Right atrium auricular region (tissue), 2 donors: ENCODE data around the gene NAALADL2. TPM values are rescaled to one million over a fixed set of nuclear protein-coding genes. Genes with fewer than 3 reads are reported as not detected.

ENCODE experiments used
- DNase-seq: peaks from one replicate; pipeline ENCODE4 v3.0.0-alpha.2; 2019; ENCODE audit warnings: low spot score
- H3K27ac ChIP-seq, 2 donors: fragments of 200-600 bp; sonication (generic); 1 replicate in 1 of 2; 2 replicates in 1 of 2; pipeline ENCODE4 v1.5.1; 2016 to 2019
- H3K27me3 ChIP-seq, 2 donors: fragments of 200-600 bp; sonication (generic); one replicate each; pipeline versions ENCODE4 v1.5.1 to v1.6.0; 2017 to 2019
- H3K36me3 ChIP-seq: fragments of 200-600 bp; sonication (generic); one replicate; pipeline ENCODE4 v1.5.1; 2016
- H3K4me1 ChIP-seq, 2 donors: fragments of 200-600 bp; sonication (generic); one replicate each; pipeline versions ENCODE4 v1.5.1 to v1.6.0; 2017 to 2019
- H3K4me3 ChIP-seq, 2 donors: fragments of 200-600 bp; sonication (generic); 1 replicate in 1 of 2; 2 replicates in 1 of 2; pipeline ENCODE4 v1.5.1; 2017 to 2019; ENCODE audit warnings: mild to moderate bottlenecking in 1 of 2, moderate library complexity in 1 of 2
- H3K9me3 ChIP-seq, 2 donors: fragments of 200-600 bp; sonication (generic); one replicate each; pipeline ENCODE4 v1.5.1; 2019
- total RNA-seq, 2 donors: library from RNA; depleted of rRNA; stranded (reverse); fragments of >200 nt; gene quantifications; one replicate each; pipeline ENCODE4 v1.1.0, GENCODE V29; 2016
- TF ChIP-seq, protein P1 (sequence below), 2 donors: fragments of 200-600 bp; sonication (generic); IDR thresholded peaks; one replicate each; pipeline ENCODE4 v1.5.1; 2019; ENCODE audit warnings: antibody characterized with exemption in 2 of 2

The NAALADL2 gene
- total RNA-seq, 2 donors from 2014 or later: 2.5 to 3.2 TPM

DNA sequence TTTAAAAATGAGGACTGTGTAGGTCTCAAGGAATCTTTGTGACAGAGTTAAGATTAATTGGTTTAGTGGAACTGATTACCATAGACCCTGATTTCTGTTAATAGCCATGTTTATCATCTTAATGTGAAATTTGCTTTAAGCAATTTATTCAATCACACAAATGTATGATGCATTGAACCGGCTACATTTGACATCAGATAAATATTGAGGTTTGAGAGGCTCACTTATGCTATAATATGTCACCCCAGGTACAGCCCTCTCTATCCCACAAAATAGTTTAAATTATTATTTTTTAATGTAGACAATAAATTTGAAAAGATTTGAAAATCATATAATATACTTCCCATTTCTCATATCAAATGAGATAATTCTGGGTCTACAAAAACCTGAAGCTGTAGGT, 413.3 kb downstream of the NAALADL2 start:
- H3K36me3 ChIP-seq: no peaks in the 10 kb centered on the region
- TF ChIP-seq, protein P1, sequence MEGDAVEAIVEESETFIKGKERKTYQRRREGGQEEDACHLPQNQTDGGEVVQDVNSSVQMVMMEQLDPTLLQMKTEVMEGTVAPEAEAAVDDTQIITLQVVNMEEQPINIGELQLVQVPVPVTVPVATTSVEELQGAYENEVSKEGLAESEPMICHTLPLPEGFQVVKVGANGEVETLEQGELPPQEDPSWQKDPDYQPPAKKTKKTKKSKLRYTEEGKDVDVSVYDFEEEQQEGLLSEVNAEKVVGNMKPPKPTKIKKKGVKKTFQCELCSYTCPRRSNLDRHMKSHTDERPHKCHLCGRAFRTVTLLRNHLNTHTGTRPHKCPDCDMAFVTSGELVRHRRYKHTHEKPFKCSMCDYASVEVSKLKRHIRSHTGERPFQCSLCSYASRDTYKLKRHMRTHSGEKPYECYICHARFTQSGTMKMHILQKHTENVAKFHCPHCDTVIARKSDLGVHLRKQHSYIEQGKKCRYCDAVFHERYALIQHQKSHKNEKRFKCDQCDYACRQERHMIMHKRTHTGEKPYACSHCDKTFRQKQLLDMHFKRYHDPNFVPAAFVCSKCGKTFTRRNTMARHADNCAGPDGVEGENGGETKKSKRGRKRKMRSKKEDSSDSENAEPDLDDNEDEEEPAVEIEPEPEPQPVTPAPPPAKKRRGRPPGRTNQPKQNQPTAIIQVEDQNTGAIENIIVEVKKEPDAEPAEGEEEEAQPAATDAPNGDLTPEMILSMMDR (IDR thresholded peaks at IDR 0.05): no peak
- H3K4me1 ChIP-seq: no peaks in the 10 kb centered on the region
- H3K4me3 ChIP-seq: no peak overlapping the region
- no peaks in the 10 kb centered on the region for H3K9me3 ChIP-seq
- no peak for DNase-seq
- H3K27me3 ChIP-seq: no peaks in the 10 kb centered on the region
- H3K27ac ChIP-seq: no peak overlapping the region

DNA sequence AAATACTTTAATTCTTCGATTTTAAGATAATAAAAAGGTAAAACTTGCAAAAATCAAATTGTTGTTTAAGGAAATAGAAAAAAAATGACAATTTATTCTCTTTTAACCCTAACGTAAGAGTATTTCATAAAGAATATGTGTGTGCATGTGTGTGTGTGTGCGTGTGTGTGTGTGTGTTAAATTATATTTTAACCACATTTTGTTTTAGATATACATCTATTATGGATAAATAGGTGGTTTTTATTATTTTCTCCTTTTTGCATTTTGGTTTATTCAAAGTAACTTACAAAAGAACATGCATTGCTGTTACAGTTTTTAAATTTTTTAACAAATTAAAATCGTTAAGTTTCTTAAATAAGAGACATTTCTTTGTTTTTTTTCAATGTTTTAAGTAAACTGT, 414.4 kb downstream of the NAALADL2 start:
- Histone ChIP-seq H3K4me1 (no peaks in the 10 kb centered on the region), H3K4me3 (no peak overlapping the region), H3K36me3 (no peaks in the 10 kb centered on the region), H3K27ac (no peak overlapping the region), H3K9me3 (no peaks in the 10 kb centered on the region), H3K27me3 (no peaks in the 10 kb centered on the region)
- TF ChIP-seq, protein P1 (IDR thresholded peaks at IDR 0.05): no peak
- DNase-seq: no peak

DNA sequence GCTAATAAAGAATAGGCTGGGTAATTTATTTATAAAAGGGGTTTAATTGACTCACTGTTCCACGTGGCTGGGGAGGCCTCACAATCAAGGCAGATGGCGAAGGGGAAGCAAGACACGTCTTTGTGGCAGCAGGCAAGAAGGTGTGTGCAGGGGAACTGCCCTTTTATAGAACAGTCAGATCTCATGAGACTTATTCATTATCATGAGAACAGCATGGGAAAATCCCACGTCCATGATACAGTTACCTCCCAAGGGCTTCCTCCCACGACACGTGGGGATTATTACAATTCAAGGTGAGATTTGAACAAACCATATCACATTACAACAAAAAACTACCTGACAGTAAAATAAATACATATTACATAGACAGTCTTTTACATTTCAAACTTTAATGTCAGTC, 414.9 kb downstream of the NAALADL2 start:
- H3K36me3 ChIP-seq: no peaks in the 10 kb centered on the region
- TF ChIP-seq, protein P1 (IDR thresholded peaks at IDR 0.05): no peak
- no peaks in the 10 kb centered on the region for H3K27me3 ChIP-seq
- H3K4me3 ChIP-seq: no peak overlapping the region
- no peaks in the 10 kb centered on the region for H3K9me3 ChIP-seq
- H3K27ac ChIP-seq: no peak overlapping the region
- DNase-seq: no peak
- H3K4me1 ChIP-seq: no peaks in the 10 kb centered on the region

- H3K9me3 ChIP-seq: no peaks in the 10 kb centered on the region
- H3K27ac ChIP-seq: no peak overlapping the region
- TF ChIP-seq, protein P1 (IDR thresholded peaks at IDR 0.05): no peak
- no peaks in the 10 kb centered on the region for H3K36me3 ChIP-seq
- H3K27me3 ChIP-seq: no peaks in the 10 kb centered on the region
- no peak overlapping the region for H3K4me3 ChIP-seq
- DNase-seq: no peak
- no peaks in the 10 kb centered on the region for H3K4me1 ChIP-seq
These were observed 415.5 kb downstream of the NAALADL2 start for GRCh38 chr3:175274474-175275218.

- H3K9me3 ChIP-seq: no peaks in the 10 kb centered on the region
- no peak overlapping the region for H3K27ac ChIP-seq
- H3K4me1 ChIP-seq: no peaks in the 10 kb centered on the region
- no peaks in the 10 kb centered on the region for H3K36me3 ChIP-seq
- H3K27me3 ChIP-seq: no peaks in the 10 kb centered on the region
- DNase-seq: no peak
- TF ChIP-seq, protein P1 (IDR thresholded peaks at IDR 0.05): no peak
- no peak overlapping the region for H3K4me3 ChIP-seq
These were observed 419.5 kb downstream of the NAALADL2 start for GRCh38 chr3:175278680-175279079.

- Histone ChIP-seq H3K36me3 (no peaks in the 10 kb centered on the region), H3K4me1 (no peaks in the 10 kb centered on the region), H3K27me3 (no peaks in the 10 kb centered on the region), H3K27ac (no peak overlapping the region), H3K4me3 (no peak overlapping the region), H3K9me3 (no peaks in the 10 kb centered on the region)
- DNase-seq: no peak
- TF ChIP-seq, protein P1 (IDR thresholded peaks at IDR 0.05): no peak
These were observed 420.3 kb downstream of the NAALADL2 start for GRCh38 chr3:175279457-175279856.
